GM23338 (cell line): ENCODE data around the gene SART3.

Experiments
- CREB1 ChIP-seq: fragments of 250-450 bp; sonication (Bioruptor Pico); IDR thresholded peaks from 2 replicates; pipeline ENCODE4 v1.5.0; 2020; ENCODE audit warnings: low read depth, mild to moderate bottlenecking, moderate library complexity
- CTCF ChIP-seq, 2 experiments: fragments of 200-600 bp in 1 of 2; sonication (generic) in 1 of 2; conservative IDR thresholded peaks; 2 replicates each; pipeline versions ENCODE4 v1.5.1 to v1.6.1; 2016 to 2017; ENCODE audit warnings: antibody characterized with exemption in 2 of 2, low read depth in 2 of 2, mild to moderate bottlenecking in 2 of 2, moderate library complexity in 1 of 2
- ETS1 ChIP-seq: IDR thresholded peaks from 2 replicates; pipeline ENCODE4 v1.6.1; 2016; ENCODE audit warnings: antibody characterized with exemption
- EZH2phosphoT487 ChIP-seq: fragments of 200-600 bp; sonication (generic); IDR thresholded peaks from one replicate; pipeline ENCODE4 v1.8.1; 2018; ENCODE audit warnings: antibody characterized with exemption; ENCODE audit not compliant: unreplicated experiment
- POLR2AphosphoS5 ChIP-seq: IDR thresholded peaks from 2 replicates; pipeline ENCODE4 v1.6.1; 2016; ENCODE audit warnings: antibody characterized with exemption, low read depth
- ZNF462 ChIP-seq: fragments of 250-450 bp; sonication (Bioruptor Pico); IDR thresholded peaks from 2 replicates; pipeline ENCODE4 v1.5.0; 2020; ENCODE audit warnings: mild to moderate bottlenecking, moderate library complexity

GRCh38 chr12:108585864-108586263 is 24.9 kb upstream of the SART3 start:
- TF ChIP-seq CTCF (conservative IDR thresholded peaks at IDR 0.05; ENCODE audit: low read depth in 2 of 2) (no peak), CREB1 (CRISPR knock-in tag) (no peak), ZNF462 (CRISPR knock-in tag) (no peak), POLR2AphosphoS5 (no peak), EZH2phosphoT487 (no peak), ETS1 (no peak)
